ENCODE measurements around the gene PTRH2.

Gene PTRH2

GRCh38 chr17:59716427-59716826 lies 9.2 kb upstream of the PTRH2 start:
- no peak for DNase-seq

- DNase-seq = no peak
These were observed 7.0 kb upstream of the PTRH2 start for GRCh38 chr17:59714255-59714654.

GRCh38 chr17:59712862-59713261 lies 5.6 kb upstream of the PTRH2 start:
- no peak for DNase-seq

- no peak for DNase-seq
These were observed 4.7 kb upstream of the PTRH2 start for GRCh38 chr17:59711936-59712335.

GRCh38 chr17:59707971-59708430 lies 771 bp upstream of the PTRH2 start:
- DNase-seq = no peak

GRCh38 chr17:59702304-59702703 lies 4.9 kb downstream of the PTRH2 start:
- no peak for DNase-seq

DNA sequence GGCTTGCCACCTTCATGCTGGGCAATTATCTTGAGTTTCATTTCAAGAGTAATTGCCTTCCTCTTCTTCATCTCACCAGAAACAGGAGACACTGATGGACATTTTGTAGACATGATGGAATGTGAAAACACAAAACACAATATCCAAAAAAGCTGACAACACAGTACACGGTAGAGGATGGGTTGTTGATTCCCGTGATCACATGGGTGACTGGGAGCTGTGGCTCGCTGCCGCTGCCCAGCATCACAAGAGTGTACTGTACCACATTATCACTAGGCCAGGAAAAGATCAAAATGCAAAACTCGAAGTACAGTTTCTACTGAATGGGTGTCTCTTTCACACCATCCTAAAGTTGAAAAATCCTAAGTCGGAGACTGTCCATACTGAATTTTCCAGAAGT lies 7.4 kb downstream of the PTRH2 start:
- DNase-seq = no peak

GRCh38 chr17:59699218-59699617 lies 8.0 kb downstream of the PTRH2 start:
- no peak for DNase-seq

- DNase-seq = no peak
These were observed 9.1 kb downstream of the PTRH2 start for GRCh38 chr17:59698143-59698542.

- no peak for DNase-seq
These were observed 10.4 kb downstream of the PTRH2 start for GRCh38 chr17:59696682-59697277.

DNA sequence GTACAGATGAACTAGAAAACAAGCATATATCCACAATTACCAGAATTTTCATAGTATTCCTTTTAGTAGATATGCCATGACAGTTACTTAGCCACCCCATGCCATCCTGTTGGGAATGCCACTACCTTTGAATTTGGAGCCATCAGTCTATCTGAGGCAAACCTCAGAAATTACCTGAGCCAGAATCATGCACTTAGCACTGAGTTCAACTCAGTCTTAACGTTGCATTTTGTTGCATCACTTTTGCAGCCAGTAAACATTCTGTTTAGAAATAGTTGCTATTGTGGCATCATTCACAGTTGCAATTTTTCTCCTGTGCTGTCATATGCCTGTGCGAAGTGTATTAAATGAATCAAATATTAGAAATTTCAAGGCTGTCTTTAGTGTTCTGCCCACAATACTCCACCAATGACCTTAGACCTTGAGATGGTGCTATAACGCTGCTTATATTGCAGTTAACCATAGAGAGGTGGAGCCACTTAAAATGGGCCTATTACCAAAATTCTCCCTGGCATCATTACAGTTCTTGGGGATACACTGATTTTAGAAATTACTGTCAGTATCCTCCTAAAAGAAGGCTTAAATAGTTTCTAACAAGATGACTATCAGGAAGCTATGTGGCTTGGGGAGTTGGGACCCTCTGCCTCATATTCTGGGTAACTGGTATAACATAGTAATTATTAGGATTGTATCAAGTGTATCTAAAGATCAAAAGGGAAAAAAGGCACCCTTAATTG lies 11.1 kb downstream of the PTRH2 start:
- DNase-seq = no peak

- DNase-seq = no peak
These were observed 12.9 kb downstream of the PTRH2 start for GRCh38 chr17:59694344-59694743.

DNA sequence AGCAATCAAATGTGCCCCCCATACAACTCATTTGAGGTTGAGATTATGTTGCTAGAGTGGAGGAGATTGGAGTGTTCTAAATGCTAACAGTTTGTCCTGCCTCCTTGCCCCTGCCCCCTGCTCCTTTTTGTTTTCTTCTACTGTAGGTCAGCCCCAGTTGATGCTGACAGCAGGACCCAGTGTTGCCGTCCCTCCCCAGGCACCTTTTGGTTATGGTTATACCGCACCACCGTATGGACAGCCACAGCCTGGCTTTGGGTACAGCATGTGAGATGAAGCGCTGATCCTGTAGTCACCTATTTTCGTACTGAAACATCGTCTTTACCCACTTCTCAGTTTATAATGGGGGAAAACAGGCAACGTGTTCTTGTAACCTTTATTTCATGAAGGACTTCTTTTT lies 13.6 kb downstream of the PTRH2 start:
- DNase-seq = no peak

GRCh38 chr17:59688496-59688895 lies 18.7 kb downstream of the PTRH2 start:
- no peak for DNase-seq

GRCh38 chr17:59688008-59688407 lies 19.2 kb downstream of the PTRH2 start:
- no peak for DNase-seq

- DNase-seq = no peak
These were observed 22.3 kb downstream of the PTRH2 start for GRCh38 chr17:59684967-59685366.

GRCh38 chr17:59683283-59683682 lies 23.9 kb downstream of the PTRH2 start:
- DNase-seq = no peak

DNA sequence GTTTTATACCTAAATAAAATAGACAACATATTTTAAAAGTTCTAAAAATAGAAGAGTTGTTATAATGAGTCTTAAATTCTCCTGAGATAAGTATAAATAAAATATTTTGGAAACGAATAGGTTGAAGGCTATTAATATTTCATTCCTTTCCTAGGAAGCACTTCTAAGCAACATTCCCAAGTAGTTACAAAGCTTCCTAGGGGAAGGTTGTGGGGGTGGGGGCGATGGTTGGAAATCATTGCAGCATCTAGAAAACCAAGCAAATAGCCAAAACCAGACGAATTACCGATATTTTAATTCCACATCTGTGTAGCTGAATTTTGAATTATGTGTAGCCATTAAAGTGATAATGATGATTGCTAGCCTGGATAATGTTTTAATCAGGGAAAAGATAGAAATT lies 26.9 kb downstream of the PTRH2 start:
- no peak for DNase-seq

GRCh38 chr17:59678918-59679317 lies 28.3 kb downstream of the PTRH2 start:
- no peak for DNase-seq

DNA sequence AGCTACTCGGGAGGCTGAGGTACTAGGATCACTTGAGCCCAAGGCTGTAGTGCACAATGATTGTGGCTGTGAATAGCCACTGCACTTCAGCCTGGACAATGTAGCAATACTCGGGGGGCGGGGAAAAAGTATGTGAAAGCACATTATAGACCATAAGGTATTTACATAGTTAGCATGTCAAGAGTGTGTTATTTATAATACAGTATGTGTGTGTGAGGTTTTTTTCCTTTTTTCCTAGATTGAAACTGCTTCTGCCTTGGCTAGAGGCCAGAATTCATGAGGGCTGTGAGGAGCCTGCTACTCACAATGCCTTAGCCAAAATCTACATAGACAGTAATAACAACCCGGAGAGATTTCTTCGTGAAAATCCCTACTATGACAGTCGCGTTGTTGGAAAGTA lies 30.5 kb downstream of the PTRH2 start:
- DNase-seq = no peak

DNA sequence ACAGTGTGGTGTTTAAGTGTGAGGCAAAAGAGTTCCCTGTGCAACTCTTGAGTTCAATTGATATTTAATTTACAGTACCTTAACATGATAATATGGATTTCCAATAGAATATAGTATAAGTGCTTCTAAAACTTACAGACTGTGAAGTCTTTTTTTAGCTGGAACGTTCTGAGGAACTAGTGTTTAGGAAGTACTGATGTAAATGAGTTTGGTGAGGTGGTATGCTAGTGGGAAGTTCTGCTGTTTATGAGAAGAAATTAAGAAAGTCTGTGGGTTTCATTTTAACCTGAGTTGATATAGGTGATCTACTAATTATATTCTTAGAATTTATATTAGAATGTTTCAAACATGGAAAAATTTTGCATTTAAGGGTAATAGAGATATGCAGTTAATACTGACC lies 32.0 kb downstream of the PTRH2 start:
- DNase-seq = no peak

DNA sequence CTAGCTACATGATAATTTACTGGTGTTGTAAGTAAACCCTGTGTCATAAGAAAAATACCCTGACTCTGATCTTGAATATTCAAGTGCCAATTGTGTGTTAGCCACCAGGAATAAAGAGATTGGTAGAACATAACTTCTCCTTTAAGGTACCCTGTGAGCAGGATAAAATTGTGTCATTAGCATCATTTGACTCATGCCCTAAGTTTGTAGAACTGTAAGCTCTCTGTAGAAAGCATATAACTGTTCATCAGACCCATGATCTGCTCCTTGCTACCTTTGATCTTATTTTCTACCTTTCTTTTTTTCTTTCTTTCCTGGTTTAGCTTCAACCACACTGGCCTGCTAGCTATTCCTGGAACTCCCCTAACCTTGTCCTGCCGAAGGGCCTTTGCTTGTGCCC lies 35.8 kb downstream of the PTRH2 start:
- DNase-seq = no peak

GRCh38 chr17:59669944-59670343 lies 37.3 kb downstream of the PTRH2 start:
- DNase-seq = no peak

GRCh38 chr17:59669411-59669810 lies 37.8 kb downstream of the PTRH2 start:
- DNase-seq = no peak

DNA sequence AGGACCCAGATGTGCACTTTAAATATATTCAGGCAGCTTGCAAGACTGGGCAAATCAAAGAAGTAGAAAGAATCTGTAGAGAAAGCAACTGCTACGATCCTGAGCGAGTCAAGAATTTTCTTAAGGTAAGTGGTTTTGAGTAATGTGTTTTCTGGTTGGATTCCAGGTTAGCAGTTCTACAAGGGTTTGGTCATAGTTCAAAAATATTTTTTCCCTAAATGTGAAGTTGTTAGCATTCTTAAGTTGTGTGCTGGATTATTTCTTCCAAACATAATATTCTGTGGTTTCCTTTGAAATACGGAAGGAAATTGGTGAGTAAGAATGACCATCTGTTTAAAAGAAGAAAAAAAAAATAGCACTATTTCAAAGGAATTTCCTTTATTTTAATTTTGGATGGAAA lies 38.4 kb downstream of the PTRH2 start:
- DNase-seq = no peak

Measured in activated T-cell treated with anti-CD3 and anti-CD28 coated beads for 4 hours (primary cell).